Neural crest cell (in vitro differentiated cells): ENCODE data around the gene ZSCAN30. TPM values are rescaled to one million over a fixed set of nuclear protein-coding genes. Genes with fewer than 3 reads are reported as not detected.
A peak's percentile ranks its signal among the peaks of the same experiment; 100 is the strongest.

ENCODE experiments used
- DNase-seq: peaks from one replicate; pipeline ENCODE4 v3.0.0; 2021; ENCODE audit warnings: low read depth, mixed read lengths, low spot score
- H3K27ac Mint-ChIP-seq: one replicate; pipeline ENCODE4 v1.8.0; 2021; ENCODE audit warnings: mild to moderate bottlenecking, mixed read lengths; ENCODE audit not compliant: unreplicated experiment
- H3K27me3 Mint-ChIP-seq: 2 replicates; pipeline ENCODE4 v1.8.0; 2021; ENCODE audit warnings: low read depth, mild to moderate bottlenecking, mixed read lengths
- H3K36me3 Mint-ChIP-seq: 2 replicates; pipeline ENCODE4 v1.8.0; 2021; ENCODE audit warnings: low read depth, mild to moderate bottlenecking, mixed read lengths
- H3K4me1 Mint-ChIP-seq: 2 replicates; pipeline ENCODE4 v1.8.0; 2021; ENCODE audit warnings: mixed read lengths
- H3K4me3 Mint-ChIP-seq: one replicate; pipeline ENCODE4 v1.8.0; 2021; ENCODE audit warnings: mild to moderate bottlenecking, mixed read lengths
- H3K9me3 Mint-ChIP-seq: 2 replicates; pipeline ENCODE4 v1.8.0; 2021; ENCODE audit warnings: mixed read lengths
- CTCF ChIP-seq: fragments of 200-600 bp; sonication (generic); conservative IDR thresholded peaks from 2 replicates; pipeline ENCODE4 v1.5.0; 2021; ENCODE audit warnings: antibody characterized with exemption, mild to moderate bottlenecking
- total RNA-seq: library from RNA; stranded (reverse); gene quantifications from 2 replicates; pipeline ENCODE4 v1.2.1, GENCODE V29; 2021

The ZSCAN30 gene
- total RNA-seq, 1 donor from 2014 or later, result 14.6 TPM

GRCh38 chr18:35244671-35245070 lies 45.4 kb downstream of the ZSCAN30 start:
- Mint-ChIP-seq H3K36me3 (peaks cover 60% of the 10 kb centered on the region), H3K27ac (no peak overlapping the region), H3K27me3 (no peaks in the 10 kb centered on the region), H3K4me3 (no peak overlapping the region), H3K4me1 (peaks cover 4% of the 10 kb centered on the region), H3K9me3 (peaks cover 11% of the 10 kb centered on the region)
- TF ChIP-seq CTCF, result no peak
- DNase-seq, result no peak

- peaks cover 11% of the 10 kb centered on the region for H3K9me3 Mint-ChIP-seq
- no peak overlapping the region for H3K27ac Mint-ChIP-seq
- TF ChIP-seq CTCF, result no peak
- peaks cover 4% of the 10 kb centered on the region for H3K4me1 Mint-ChIP-seq
- DNase-seq, result no peak
- peak overlapping the region; percentile 99 for H3K4me3 Mint-ChIP-seq
- H3K36me3 Mint-ChIP-seq, result peaks cover 48% of the 10 kb centered on the region
- no peaks in the 10 kb centered on the region for H3K27me3 Mint-ChIP-seq
Observed at GRCh38 chr18:35242426-35242825, 47.6 kb downstream of the ZSCAN30 start.

GRCh38 chr18:35241448-35241804 lies 48.6 kb downstream of the ZSCAN30 start:
- Mint-ChIP-seq H3K4me3 (peak overlapping the region; percentile 99), H3K4me1 (peaks cover 4% of the 10 kb centered on the region), H3K9me3 (peaks cover 11% of the 10 kb centered on the region), H3K27me3 (no peaks in the 10 kb centered on the region), H3K27ac (peak overlapping the region; percentile 100), H3K36me3 (peaks cover 39% of the 10 kb centered on the region)
- no peak for DNase-seq
- no peak for TF ChIP-seq CTCF

- Mint-ChIP-seq H3K27ac (peak within 1 kb of the TSS; percentile 100), H3K9me3 (peaks cover 11% of the 10 kb centered on the region), H3K36me3 (peaks cover 34% of the 10 kb centered on the region), H3K4me1 (peaks cover 4% of the 10 kb centered on the region), H3K4me3 (peak within 1 kb of the TSS; percentile 99), H3K27me3 (no peaks in the 10 kb centered on the region)
- TF ChIP-seq CTCF, result no peak
- peak; percentile 95 for DNase-seq
Observed at GRCh38 chr18:35240664-35241447, 49.2 kb downstream of the ZSCAN30 start, which contains the start of gene ZNF397. Gene ZNF397, plus strand, starts transcription at chr18:35241034. Its CDS starts 1,437 bp downstream, at chr18:35242471.

- H3K4me1 Mint-ChIP-seq, result peaks cover 4% of the 10 kb centered on the region
- H3K4me3 Mint-ChIP-seq, result peak overlapping the region; percentile 80
- no peak for TF ChIP-seq CTCF
- H3K36me3 Mint-ChIP-seq, result peaks cover 19% of the 10 kb centered on the region
- DNase-seq, result no peak
- no peak overlapping the region for H3K27ac Mint-ChIP-seq
- H3K27me3 Mint-ChIP-seq, result no peaks in the 10 kb centered on the region
- H3K9me3 Mint-ChIP-seq, result peaks cover 7% of the 10 kb centered on the region
Observed at GRCh38 chr18:35239314-35239713, 50.7 kb downstream of the ZSCAN30 start.
